Activated T-helper 1 cell treated with anti-CD3 and anti-CD28 coated beads, Interleukin-12 subunit alpha, Interleukin-12 subunit beta, Interleukin-2, Interleukin-4 antibody, amounts not matched to agents 30 ng/mL and 10 ng/mL and 1 ng/mL, durations not matched to agents 14 hours and 24 hours and 36 hours (primary cell): ENCODE measurements around the gene NANOS3. TPM values are rescaled to one million over a fixed set of nuclear protein-coding genes. Genes with fewer than 3 reads are reported as not detected.
"Not testable (repeated sequence)": the region's sequence is repeated elsewhere in the genome, so short reads cannot be mapped to it uniquely, and the experiment has no call there.

Experiments used
- DNase-seq: peaks from one replicate; pipeline ENCODE4 v3.0.0; 2021; ENCODE audit warnings: low spot score
- H3K27ac Mint-ChIP-seq: one replicate; pipeline ENCODE4 v1.8.0; 2021; ENCODE audit warnings: mild to moderate bottlenecking, mixed read lengths
- H3K27me3 Mint-ChIP-seq: one replicate; pipeline ENCODE4 v1.8.0; 2022; ENCODE audit warnings: mild to moderate bottlenecking, moderate library complexity, mixed read lengths; ENCODE audit not compliant: insufficient read depth
- H3K36me3 Mint-ChIP-seq: one replicate; pipeline ENCODE4 v1.8.0; 2021; ENCODE audit warnings: low read depth, mixed read lengths
- H3K4me1 Mint-ChIP-seq: one replicate; pipeline ENCODE4 v1.8.0; 2021; ENCODE audit warnings: low read depth, mixed read lengths
- H3K4me3 Mint-ChIP-seq: one replicate; pipeline ENCODE4 v1.8.0; 2021; ENCODE audit warnings: mild to moderate bottlenecking, moderate library complexity, mixed read lengths
- H3K9me3 Mint-ChIP-seq: one replicate; pipeline ENCODE4 v1.8.0; 2021; ENCODE audit warnings: mixed read lengths
- intact Hi-C: fragments of 100-400 bp; cut with micrococcal nuclease; formaldehyde crosslinking; loops from one replicate; pipeline ENCODE4 v1.15.1; 2024
- total RNA-seq: library from RNA; stranded (reverse); gene quantifications from 2 replicates; pipeline ENCODE4 v1.2.3, GENCODE V29; 2022

NANOS3 gene
- total RNA-seq, 1 donor from 2014 or later, result 3.1 TPM

GRCh38 chr19:13847407-13848339 is 29.3 kb upstream of the NANOS3 start:
- intact Hi-C loops, result loop anchor here (1.0 to 5.0 kb wide), 5 partner anchors 8 to 690 kb away; no protein-coding TSS in a partner anchor
- H3K27me3 Mint-ChIP-seq, result no peaks in the 10 kb centered on the region
- peaks cover 2% of the 10 kb centered on the region for H3K36me3 Mint-ChIP-seq
- peak; percentile 74 for DNase-seq
- H3K27ac Mint-ChIP-seq, result peak overlapping the region; percentile 97
- no peaks in the 10 kb centered on the region for H3K9me3 Mint-ChIP-seq
- H3K4me1 Mint-ChIP-seq, result peaks cover 45% of the 10 kb centered on the region
- peak overlapping the region; percentile 86 for H3K4me3 Mint-ChIP-seq

- no peaks in the 10 kb centered on the region for H3K27me3 Mint-ChIP-seq
- H3K4me3 Mint-ChIP-seq, result no peak overlapping the region
- peak overlapping the region; percentile 67 for H3K27ac Mint-ChIP-seq
- peaks cover 45% of the 10 kb centered on the region for H3K4me1 Mint-ChIP-seq
- H3K36me3 Mint-ChIP-seq, result peaks cover 2% of the 10 kb centered on the region
- H3K9me3 Mint-ChIP-seq, result no peaks in the 10 kb centered on the region
- DNase-seq, result no peak
- intact Hi-C loops, result loop anchor here (5.0 kb wide), 1 partner anchor 691 kb away; no protein-coding TSS in a partner anchor
Observed at GRCh38 chr19:13848340-13848677, 28.6 kb upstream of the NANOS3 start.

- DNase-seq, result no peak
- peak overlapping the region; percentile 77 for H3K4me3 Mint-ChIP-seq
- peak overlapping the region; percentile 90 for H3K27ac Mint-ChIP-seq
- H3K4me1 Mint-ChIP-seq, result peaks cover 45% of the 10 kb centered on the region
- H3K36me3 Mint-ChIP-seq, result peaks cover 2% of the 10 kb centered on the region
- no peaks in the 10 kb centered on the region for H3K9me3 Mint-ChIP-seq
- H3K27me3 Mint-ChIP-seq, result no peaks in the 10 kb centered on the region
- intact Hi-C loops, result loop anchor here (5.0 kb wide), 1 partner anchor 692 kb away; no protein-coding TSS in a partner anchor
Observed at GRCh38 chr19:13848798-13849676, 27.9 kb upstream of the NANOS3 start.

- intact Hi-C loops, result loop anchor here (1.0 to 5.0 kb wide), 2 partner anchors 11 to 693 kb away; no protein-coding TSS in a partner anchor
- no peaks in the 10 kb centered on the region for H3K27me3 Mint-ChIP-seq
- peaks cover 2% of the 10 kb centered on the region for H3K36me3 Mint-ChIP-seq
- H3K9me3 Mint-ChIP-seq, result no peaks in the 10 kb centered on the region
- peaks cover 35% of the 10 kb centered on the region for H3K4me1 Mint-ChIP-seq
- H3K4me3 Mint-ChIP-seq, result peak overlapping the region; percentile 73
- peak overlapping the region; percentile 82 for H3K27ac Mint-ChIP-seq
- peak; percentile 60 for DNase-seq
Observed at GRCh38 chr19:13849991-13850909, 26.7 kb upstream of the NANOS3 start.

GRCh38 chr19:13850910-13851733 is 25.8 kb upstream of the NANOS3 start:
- H3K4me3 Mint-ChIP-seq, result peak overlapping the region; percentile 73
- no peak for DNase-seq
- H3K4me1 Mint-ChIP-seq, result peaks cover 26% of the 10 kb centered on the region

GRCh38 chr19:13851734-13852114 is 25.2 kb upstream of the NANOS3 start:
- H3K27me3 Mint-ChIP-seq, H3K36me3 Mint-ChIP-seq, H3K27ac Mint-ChIP-seq, H3K4me3 Mint-ChIP-seq, intact Hi-C loops, H3K9me3 Mint-ChIP-seq, DNase-seq: not testable (repeated sequence)
- H3K4me1 Mint-ChIP-seq, result peaks cover 20% of the 10 kb centered on the region

More at GRCh38 chr19:13850910-13851733, 25.8 kb upstream of the NANOS3 start:
- Mint-ChIP-seq H3K36me3 (peaks cover 2% of the 10 kb centered on the region), H3K27me3 (no peaks in the 10 kb centered on the region), H3K27ac (peak overlapping the region; percentile 82), H3K9me3 (no peaks in the 10 kb centered on the region)
- intact Hi-C loops, result loop anchor here (1.0 kb wide), 1 partner anchor 10 kb away; no protein-coding TSS in a partner anchor

- H3K27ac Mint-ChIP-seq, H3K36me3 Mint-ChIP-seq, intact Hi-C loops, H3K4me3 Mint-ChIP-seq, DNase-seq, H3K27me3 Mint-ChIP-seq, H3K9me3 Mint-ChIP-seq: not testable (repeated sequence)
- H3K4me1 Mint-ChIP-seq, result peaks cover 17% of the 10 kb centered on the region
Observed at GRCh38 chr19:13852171-13852707, 24.7 kb upstream of the NANOS3 start.

- intact Hi-C loops, result no loop called here
- H3K27ac Mint-ChIP-seq, result no peak overlapping the region
- H3K36me3 Mint-ChIP-seq, result no peaks in the 10 kb centered on the region
- DNase-seq, result no peak
- peaks cover 16% of the 10 kb centered on the region for H3K4me1 Mint-ChIP-seq
- H3K4me3 Mint-ChIP-seq, result no peak overlapping the region
- H3K9me3 Mint-ChIP-seq, result no peaks in the 10 kb centered on the region
- no peaks in the 10 kb centered on the region for H3K27me3 Mint-ChIP-seq
Observed at GRCh38 chr19:13856497-13856896, 20.4 kb upstream of the NANOS3 start.

GRCh38 chr19:13859361-13859880 is 17.5 kb upstream of the NANOS3 start:
- Mint-ChIP-seq H3K36me3 (peaks cover 3% of the 10 kb centered on the region), H3K9me3 (no peaks in the 10 kb centered on the region), H3K27me3 (peaks cover 9% of the 10 kb centered on the region), H3K4me1 (peaks cover 39% of the 10 kb centered on the region), H3K27ac (peak overlapping the region; percentile 66), H3K4me3 (peak overlapping the region; percentile 9)
- DNase-seq, result no peak
- intact Hi-C loops, result no loop called here

- intact Hi-C loops, result loop anchor here (1.0 to 5.0 kb wide), 3 partner anchors 11 to 584 kb away; no protein-coding TSS in a partner anchor
- Mint-ChIP-seq H3K36me3 (peaks cover 4% of the 10 kb centered on the region), H3K27ac (peak overlapping the region; percentile 98), H3K27me3 (peaks cover 13% of the 10 kb centered on the region), H3K4me1 (peaks cover 42% of the 10 kb centered on the region), H3K4me3 (peak overlapping the region; percentile 96), H3K9me3 (no peaks in the 10 kb centered on the region)
- DNase-seq, result no peak
Observed at GRCh38 chr19:13860679-13861391, 16.1 kb upstream of the NANOS3 start.
